Panc1 (cell line): ENCODE measurements around the gene ARL5C.

Experiments
- CTCF ChIP-seq: fragments of 450-650 bp; IDR thresholded peaks from 2 replicates; pipeline ENCODE4 v1.5.1; 2017; ENCODE audit warnings: mild to moderate bottlenecking
- SIN3A ChIP-seq: IDR thresholded peaks from 2 replicates; pipeline ENCODE4 v1.6.1; 2012; ENCODE audit warnings: low read depth, mild to moderate bottlenecking, low read length, moderate library complexity, borderline replicate concordance; ENCODE audit not compliant: insufficient read depth
- TF ChIP-seq, protein P1 (sequence below), 2 experiments: IDR thresholded peaks; 2 replicates each; pipeline ENCODE4 v1.6.1; 2011 to 2012; ENCODE audit warnings: low read depth in 2 of 2, control low read depth in 1 of 2, low read length in 1 of 2, mild to moderate bottlenecking in 1 of 2, moderate library complexity in 1 of 2; ENCODE audit not compliant: insufficient read depth in 1 of 2

DNA sequence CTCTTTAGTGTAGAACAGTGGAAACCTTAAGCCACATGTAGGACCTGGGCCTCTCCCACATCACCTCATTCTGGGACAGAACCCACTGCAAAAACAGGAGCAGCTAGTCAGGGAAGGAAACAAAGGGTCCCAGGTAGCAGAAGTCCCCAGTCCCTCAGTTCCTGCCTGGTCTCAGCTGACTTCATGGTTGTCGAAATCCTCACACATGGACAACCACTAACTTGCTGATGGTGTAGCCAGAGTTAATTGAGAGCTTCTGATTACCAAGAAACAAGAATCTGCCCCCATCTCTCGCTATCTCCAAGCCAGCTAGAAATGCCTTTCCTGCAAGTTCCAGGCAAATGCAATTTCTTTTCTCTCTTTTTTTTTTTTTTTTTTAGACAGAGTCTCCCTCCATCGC, 3.6 kb upstream of the ARL5C start:
- TF ChIP-seq SIN3A (no peak), CTCF (no peak)
- TF ChIP-seq, protein P1, sequence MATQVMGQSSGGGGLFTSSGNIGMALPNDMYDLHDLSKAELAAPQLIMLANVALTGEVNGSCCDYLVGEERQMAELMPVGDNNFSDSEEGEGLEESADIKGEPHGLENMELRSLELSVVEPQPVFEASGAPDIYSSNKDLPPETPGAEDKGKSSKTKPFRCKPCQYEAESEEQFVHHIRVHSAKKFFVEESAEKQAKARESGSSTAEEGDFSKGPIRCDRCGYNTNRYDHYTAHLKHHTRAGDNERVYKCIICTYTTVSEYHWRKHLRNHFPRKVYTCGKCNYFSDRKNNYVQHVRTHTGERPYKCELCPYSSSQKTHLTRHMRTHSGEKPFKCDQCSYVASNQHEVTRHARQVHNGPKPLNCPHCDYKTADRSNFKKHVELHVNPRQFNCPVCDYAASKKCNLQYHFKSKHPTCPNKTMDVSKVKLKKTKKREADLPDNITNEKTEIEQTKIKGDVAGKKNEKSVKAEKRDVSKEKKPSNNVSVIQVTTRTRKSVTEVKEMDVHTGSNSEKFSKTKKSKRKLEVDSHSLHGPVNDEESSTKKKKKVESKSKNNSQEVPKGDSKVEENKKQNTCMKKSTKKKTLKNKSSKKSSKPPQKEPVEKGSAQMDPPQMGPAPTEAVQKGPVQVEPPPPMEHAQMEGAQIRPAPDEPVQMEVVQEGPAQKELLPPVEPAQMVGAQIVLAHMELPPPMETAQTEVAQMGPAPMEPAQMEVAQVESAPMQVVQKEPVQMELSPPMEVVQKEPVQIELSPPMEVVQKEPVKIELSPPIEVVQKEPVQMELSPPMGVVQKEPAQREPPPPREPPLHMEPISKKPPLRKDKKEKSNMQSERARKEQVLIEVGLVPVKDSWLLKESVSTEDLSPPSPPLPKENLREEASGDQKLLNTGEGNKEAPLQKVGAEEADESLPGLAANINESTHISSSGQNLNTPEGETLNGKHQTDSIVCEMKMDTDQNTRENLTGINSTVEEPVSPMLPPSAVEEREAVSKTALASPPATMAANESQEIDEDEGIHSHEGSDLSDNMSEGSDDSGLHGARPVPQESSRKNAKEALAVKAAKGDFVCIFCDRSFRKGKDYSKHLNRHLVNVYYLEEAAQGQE (IDR thresholded peaks at IDR 0.05; ENCODE audit: insufficient read depth in 1 of 2, low read depth in 2 of 2, low read length in 1 of 2), result no peak
